ENCODE measurements around the gene ASCC2. TPM values are rescaled to one million over a fixed set of nuclear protein-coding genes. Genes with fewer than 3 reads are reported as not detected.
A peak's percentile ranks its signal among the peaks of the same experiment; 100 is the strongest.

Gene ASCC2
- total and polyA plus RNA-seq, 5 donors = 29.2 to 41.4 (median 39.5) TPM

GRCh38 chr22:29768052-29768693 is 69.9 kb downstream of the ASCC2 start:
- WGBS = 37% methylated on average over 6 of the region's 6 CpGs
- no peaks in the 10 kb centered on the region for H3K9me3 ChIP-seq (ENCODE audit: control insufficient read depth, low read length)
- intact Hi-C loops (cut with DNase I) = loop anchor here in 1 of 4 donors (10.0 kb wide), 1 partner anchor 237 kb away; no protein-coding TSS in a partner anchor
- no peaks in the 10 kb centered on the region for H3K27me3 ChIP-seq (ENCODE audit: control insufficient read depth, insufficient read depth)
- H3K4me3 ChIP-seq (ENCODE audit: low read length) = peak overlapping the region; percentile 73
- H3K4me1 ChIP-seq (ENCODE audit: control insufficient read depth, insufficient read depth, low read length) = peaks cover 12% of the 10 kb centered on the region
- no peak for ATAC-seq
- DNase-seq = peak in 1 of 3 donors; percentile 29
- peak overlapping the region; percentile 89 for H3K27ac ChIP-seq (ENCODE audit: low read length)

- peak; percentile 92 to 94 for ATAC-seq
- WGBS = 13% methylated on average over 46 of the region's 46 CpGs
- no peaks in the 10 kb centered on the region for H3K9me3 ChIP-seq (ENCODE audit: control insufficient read depth, low read length)
- intact Hi-C loops (cut with DNase I) = loop anchor here in 1 of 4 donors (10.0 kb wide), 1 partner anchor 237 kb away; no protein-coding TSS in a partner anchor
- peak within 1 kb of the TSS; percentile 89 for H3K27ac ChIP-seq (ENCODE audit: low read length)
- H3K27me3 ChIP-seq (ENCODE audit: control insufficient read depth, insufficient read depth) = no peaks in the 10 kb centered on the region
- H3K4me1 ChIP-seq (ENCODE audit: control insufficient read depth, insufficient read depth, low read length) = peaks cover 9% of the 10 kb centered on the region
- H3K4me3 ChIP-seq (ENCODE audit: low read length) = peak within 1 kb of the TSS; percentile 73
- peak; percentile 95 to 98 (median 98) for DNase-seq
Measured at GRCh38 chr22:29767171-29768051, 70.7 kb downstream of the ASCC2 start, which contains the start of gene UQCR10. TSS of gene UQCR10 (plus strand) at chr22:29767369. CDS start at chr22:29767399, 30 bp downstream.

DNA sequence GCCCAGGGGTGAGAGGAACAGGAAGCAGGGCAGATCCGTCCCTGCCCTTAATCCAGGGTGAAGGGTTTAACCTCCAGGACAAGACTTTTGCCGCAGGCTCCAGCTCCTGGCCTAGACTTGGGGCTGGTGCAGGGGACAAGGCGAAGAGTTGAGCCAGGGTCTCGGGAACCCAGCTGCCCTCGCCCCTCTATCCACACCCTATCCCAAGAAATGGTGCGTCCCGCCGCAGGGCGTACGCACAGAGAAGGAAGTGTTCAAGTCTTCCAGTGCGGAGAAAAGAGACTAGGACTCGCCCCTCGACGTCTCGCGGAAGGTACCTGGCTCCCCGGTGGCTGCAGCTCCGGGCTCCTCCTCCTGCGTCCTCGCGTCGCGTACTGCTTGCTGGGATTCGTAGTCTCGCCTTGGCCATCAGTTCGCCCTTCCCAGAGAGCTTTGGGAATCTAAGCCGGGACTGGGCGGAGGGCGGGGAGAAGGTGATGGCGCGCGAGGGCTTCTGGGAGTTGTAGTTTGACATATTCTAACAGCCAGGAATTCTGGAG is 71.4 kb downstream of the ASCC2 start, which contains the start of gene ZMAT5:
Gene ZMAT5, minus strand, starts transcription at position 376 of the 539 bp plus-strand sequence. CDS start 18,463 bp downstream, outside the sequence.
- ATAC-seq (peak; percentile 99), DNase-seq (peak; percentile 95 to 98 (median 96))
- intact Hi-C loops (cut with DNase I) = loop anchor here in 1 of 4 donors (10.0 kb wide), 1 partner anchor 238 kb away; no protein-coding TSS in a partner anchor
- Histone ChIP-seq H3K9me3 (ENCODE audit: control insufficient read depth, low read length) (no peaks in the 10 kb centered on the region), H3K27ac (ENCODE audit: low read length) (peak within 1 kb of the TSS; percentile 89), H3K4me1 (ENCODE audit: control insufficient read depth, insufficient read depth, low read length) (peaks cover 9% of the 10 kb centered on the region), H3K27me3 (ENCODE audit: control insufficient read depth, insufficient read depth) (no peaks in the 10 kb centered on the region), H3K4me3 (ENCODE audit: low read length) (peak within 1 kb of the TSS; percentile 73)
- under 1% methylated on average over 32 of the region's 32 CpGs for WGBS

DNA sequence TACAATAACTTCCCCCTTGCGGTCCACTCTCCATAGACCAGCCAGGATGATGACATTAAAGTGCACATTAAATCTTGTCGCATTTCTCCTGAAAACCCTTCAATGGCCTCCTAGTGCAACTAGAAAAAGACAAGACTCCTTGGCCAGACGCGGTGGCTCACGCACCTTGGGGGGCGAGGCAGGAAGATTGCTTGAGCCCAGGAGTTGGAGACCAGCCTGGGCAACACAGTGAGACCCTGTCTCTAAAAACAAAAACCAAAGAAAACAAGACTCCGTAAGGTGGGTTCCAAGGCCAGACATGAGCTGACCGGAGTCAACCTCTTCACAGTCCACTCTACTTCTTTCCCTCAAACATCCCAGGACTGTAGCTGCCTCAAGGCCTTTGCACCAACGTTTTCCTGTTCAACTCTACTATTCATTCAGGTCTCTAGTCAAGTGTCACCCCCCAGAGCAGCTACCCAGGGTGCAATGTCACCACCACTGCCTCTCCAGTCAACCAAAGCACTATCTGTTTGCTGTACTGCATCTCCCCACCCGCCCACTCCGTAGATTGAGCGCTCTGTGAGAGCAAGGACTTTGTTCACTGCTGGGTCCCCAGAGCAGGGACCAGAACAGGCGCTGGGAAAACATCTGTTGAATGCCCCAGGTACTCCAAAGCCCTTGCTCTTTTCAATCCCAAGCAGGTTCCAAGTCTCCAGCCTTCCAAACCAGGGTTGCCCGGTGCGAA is 72.0 kb downstream of the ASCC2 start:
- H3K27me3 ChIP-seq (ENCODE audit: control insufficient read depth, insufficient read depth) = no peaks in the 10 kb centered on the region
- DNase-seq (peak in 1 of 3 donors; percentile 14), ATAC-seq (peak; percentile 2 to 7)
- H3K4me3 ChIP-seq (ENCODE audit: low read length) = peak overlapping the region; percentile 73
- WGBS = 57% methylated on average over 15 of the region's 15 CpGs
- peak overlapping the region; percentile 74 for H3K27ac ChIP-seq (ENCODE audit: low read length)
- H3K9me3 ChIP-seq (ENCODE audit: control insufficient read depth, low read length) = no peaks in the 10 kb centered on the region
- H3K4me1 ChIP-seq (ENCODE audit: control insufficient read depth, insufficient read depth, low read length) = peaks cover 9% of the 10 kb centered on the region
- intact Hi-C loops (cut with DNase I) = loop anchor here in 1 of 4 donors (10.0 kb wide), 1 partner anchor 239 kb away; no protein-coding TSS in a partner anchor

- ATAC-seq = no peak
- H3K4me1 ChIP-seq (ENCODE audit: control insufficient read depth, insufficient read depth, low read length) = peaks cover 7% of the 10 kb centered on the region
- intact Hi-C loops (cut with DNase I) = loop anchor here in 1 of 4 donors (10.0 kb wide), 1 partner anchor 243 kb away; no protein-coding TSS in a partner anchor
- no peak overlapping the region for H3K4me3 ChIP-seq (ENCODE audit: low read length)
- 78% methylated on average over 15 of the region's 15 CpGs for WGBS
- no peak overlapping the region for H3K27ac ChIP-seq (ENCODE audit: low read length)
- H3K27me3 ChIP-seq (ENCODE audit: control insufficient read depth, insufficient read depth) = no peaks in the 10 kb centered on the region
- peak in 1 of 3 donors; percentile 11 for DNase-seq
- no peaks in the 10 kb centered on the region for H3K9me3 ChIP-seq (ENCODE audit: control insufficient read depth, low read length)
Measured at GRCh38 chr22:29762263-29762662, 75.8 kb downstream of the ASCC2 start.

GRCh38 chr22:29758959-29759358 is 79.1 kb downstream of the ASCC2 start:
- peak in 1 of 3 donors; percentile 3 for DNase-seq
- WGBS = 43% methylated on average over 5 of the region's 5 CpGs
- H3K4me1 ChIP-seq (ENCODE audit: control insufficient read depth, insufficient read depth, low read length) = no peaks in the 10 kb centered on the region
- no peak overlapping the region for H3K4me3 ChIP-seq (ENCODE audit: low read length)
- H3K27me3 ChIP-seq (ENCODE audit: control insufficient read depth, insufficient read depth) = no peaks in the 10 kb centered on the region
- ATAC-seq = no peak
- H3K27ac ChIP-seq (ENCODE audit: low read length) = no peak overlapping the region
- no peaks in the 10 kb centered on the region for H3K9me3 ChIP-seq (ENCODE audit: control insufficient read depth, low read length)
- intact Hi-C loops (cut with DNase I) = no loop called here

DNA sequence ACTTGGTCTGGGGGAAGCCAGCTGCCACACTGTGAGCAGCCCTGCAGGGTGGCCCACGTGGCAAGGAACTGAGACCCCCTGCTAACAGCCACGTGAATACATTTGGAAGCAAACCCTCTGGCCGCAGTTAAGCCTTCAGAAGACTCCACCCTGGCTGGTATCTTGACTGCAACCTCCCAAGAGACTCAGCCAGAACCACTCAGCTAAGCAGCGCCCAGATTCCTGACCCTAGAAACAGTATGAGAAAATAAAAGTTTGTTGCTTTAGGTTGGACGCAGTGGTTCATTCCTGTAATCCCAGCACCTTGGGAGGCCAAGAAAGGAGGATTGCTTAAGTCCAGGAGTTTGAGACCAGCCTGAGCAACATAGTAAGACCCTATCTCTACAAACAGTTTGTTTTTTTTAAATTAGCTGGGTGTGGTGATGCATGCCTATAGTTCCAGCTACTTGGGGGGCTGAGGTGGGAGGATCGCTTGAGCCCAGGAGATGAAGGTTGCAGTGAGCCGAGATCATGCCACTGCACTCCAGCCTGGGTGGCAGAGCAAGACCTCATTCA is 79.9 kb downstream of the ASCC2 start:
- Histone ChIP-seq H3K9me3 (ENCODE audit: control insufficient read depth, low read length) (no peaks in the 10 kb centered on the region), H3K4me3 (ENCODE audit: low read length) (no peak overlapping the region)

DNA sequence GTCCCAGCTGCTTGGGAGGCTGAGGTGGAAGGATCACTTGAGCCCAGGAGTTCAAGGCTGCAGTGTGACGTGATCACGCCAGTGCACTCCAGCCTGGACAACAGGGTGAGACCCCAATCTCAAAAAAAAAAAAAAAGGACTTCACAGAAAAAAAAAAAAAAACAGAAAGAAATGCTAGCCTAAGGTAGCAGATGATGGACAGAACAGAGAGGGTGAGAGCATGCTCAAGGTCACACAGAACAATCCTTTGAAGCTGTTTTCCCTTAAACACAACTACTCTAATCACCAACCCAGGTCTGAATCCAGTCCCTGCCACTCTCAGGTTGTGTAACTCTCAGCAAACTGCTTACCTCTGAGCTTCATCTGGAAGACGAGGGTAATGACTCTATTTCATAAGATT is 81.0 kb downstream of the ASCC2 start:
- no peaks in the 10 kb centered on the region for H3K4me1 ChIP-seq (ENCODE audit: control insufficient read depth, insufficient read depth, low read length)
- no peak for DNase-seq
- H3K4me3 ChIP-seq (ENCODE audit: low read length) = no peak overlapping the region
- WGBS = 93% methylated on average over 3 of the region's 3 CpGs
- H3K27ac ChIP-seq (ENCODE audit: low read length) = no peak overlapping the region
- no peaks in the 10 kb centered on the region for H3K27me3 ChIP-seq (ENCODE audit: control insufficient read depth, insufficient read depth)
- H3K9me3 ChIP-seq (ENCODE audit: control insufficient read depth, low read length) = no peaks in the 10 kb centered on the region
- intact Hi-C loops (cut with DNase I) = no loop called here
- ATAC-seq = no peak

More for the DNA sequence above, 79.9 kb downstream of the ASCC2 start:
- intact Hi-C loops (cut with DNase I) = no loop called here
- Histone ChIP-seq H3K27ac (ENCODE audit: low read length) (no peak overlapping the region), H3K27me3 (ENCODE audit: control insufficient read depth, insufficient read depth) (no peaks in the 10 kb centered on the region), H3K4me1 (ENCODE audit: control insufficient read depth, insufficient read depth, low read length) (no peaks in the 10 kb centered on the region)
- WGBS = 64% methylated on average over 7 of the region's 7 CpGs
- ATAC-seq (peak in 1 of 2 donors; percentile 32), DNase-seq (peak in 1 of 3 donors; percentile 36)

GRCh38 chr22:29756341-29756740 is 81.7 kb downstream of the ASCC2 start:
- intact Hi-C loops (cut with DNase I) = no loop called here
- no peaks in the 10 kb centered on the region for H3K9me3 ChIP-seq (ENCODE audit: control insufficient read depth, low read length)
- no peaks in the 10 kb centered on the region for H3K4me1 ChIP-seq (ENCODE audit: control insufficient read depth, insufficient read depth, low read length)
- DNase-seq (no peak), ATAC-seq (no peak)
- 84% methylated on average over 7 of the region's 7 CpGs for WGBS
- no peaks in the 10 kb centered on the region for H3K27me3 ChIP-seq (ENCODE audit: control insufficient read depth, insufficient read depth)
- no peak overlapping the region for H3K4me3 ChIP-seq (ENCODE audit: low read length)
- H3K27ac ChIP-seq (ENCODE audit: low read length) = no peak overlapping the region

GRCh38 chr22:29755889-29756288 is 82.2 kb downstream of the ASCC2 start:
- Histone ChIP-seq H3K4me1 (ENCODE audit: control insufficient read depth, insufficient read depth, low read length) (no peaks in the 10 kb centered on the region), H3K4me3 (ENCODE audit: low read length) (no peak overlapping the region), H3K27ac (ENCODE audit: low read length) (no peak overlapping the region), H3K9me3 (ENCODE audit: control insufficient read depth, low read length) (no peaks in the 10 kb centered on the region), H3K27me3 (ENCODE audit: control insufficient read depth, insufficient read depth) (no peaks in the 10 kb centered on the region)
- intact Hi-C loops (cut with DNase I) = no loop called here
- whole genome bisulfite sequencing = 88% methylated on average over 9 of the region's 9 CpGs
- DNase-seq = peak in 1 of 3 donors; percentile 46
- no peak for ATAC-seq

Measured in right cardiac atrium (tissue), 5 donors.